Activated CD8-positive, alpha-beta T cell treated with anti-CD3 and anti-CD28 coated beads, Interleukin-2, amount 10 ng/mL, durations not matched to agents 7 days and 5 days (primary cell): ENCODE results near the gene KLHDC9. TPM values are rescaled to one million over a fixed set of nuclear protein-coding genes. Genes with fewer than 3 reads are reported as not detected.

ENCODE experiments used
- ATAC-seq: fragments of 150-1000 bp; cut with Tn5 transposase; one replicate; pipeline ENCODE4 v1.10.0; 2021; ENCODE audit warnings: moderate library complexity
- CTCF ChIA-PET: fragments of 350-600 bp; sonication (Branson Sonifier 250); formaldehyde crosslinking; loops from one replicate; lab custom pipeline; 2021; ENCODE audit warnings: antibody characterized with exemption; lab: Charles Lee
- POLR2A ChIA-PET: fragments of 350-600 bp; sonication (Branson Sonifier 250); formaldehyde crosslinking; loops from one replicate; lab custom pipeline; 2021; ENCODE audit warnings: antibody characterized with exemption; lab: Charles Lee
- DNase-seq: peaks from one replicate; pipeline ENCODE4 v3.0.0-alpha.2; 2020
- H3K27ac Mint-ChIP-seq: one replicate; pipeline ENCODE4 v1.8.0; 2021; ENCODE audit warnings: mild to moderate bottlenecking, mixed read lengths
- H3K27me3 Mint-ChIP-seq: one replicate; pipeline ENCODE4 v1.8.0; 2021; ENCODE audit warnings: low read depth, mixed read lengths
- H3K36me3 Mint-ChIP-seq: one replicate; pipeline ENCODE4 v1.8.0; 2021; ENCODE audit warnings: low read depth, mixed read lengths
- H3K4me1 Mint-ChIP-seq: one replicate; pipeline ENCODE4 v1.8.0; 2021; ENCODE audit warnings: low read depth, mixed read lengths
- H3K4me3 Mint-ChIP-seq: one replicate; pipeline ENCODE4 v1.8.0; 2021; ENCODE audit warnings: mild to moderate bottlenecking, mixed read lengths
- H3K9me3 Mint-ChIP-seq: one replicate; pipeline ENCODE4 v1.8.0; 2022; ENCODE audit warnings: mixed read lengths; ENCODE audit not compliant: insufficient read depth
- total RNA-seq, 2 experiments: library from RNA; stranded (reverse); gene quantifications; one replicate each; pipeline ENCODE4 v1.2.3, GENCODE V29; 2021

KLHDC9 gene
- total RNA-seq, 2 experiments from 2014 or later: 0.61 to 0.91 TPM

GRCh38 chr1:161117759-161118581 is 19.8 kb downstream of the KLHDC9 start, which contains the start of the genes NIT1 and PFDN2:
Gene NIT1 (plus strand): TSS chr1:161118105. CDS start chr1:161118177, 72 bp downstream.
Gene PFDN2 (minus strand): TSS chr1:161118037. CDS start chr1:161118026, 11 bp downstream.
- CTCF ChIA-PET: interaction anchor here (0.7 to 2.4 kb wide), 16 partner anchors 9 to 282 kb away, joined by 3 to 11 read pairs (median 4); partner anchors contain the start of genes DEDD, PPOX and USF1
- no peaks in the 10 kb centered on the region for H3K9me3 Mint-ChIP-seq
- POLR2A ChIA-PET: interaction anchor here (0.6 to 3.3 kb wide), 16 partner anchors 9 to 72 kb away, joined by 3 to 28 read pairs (median 4); partner anchors contain the start of genes ARHGAP30, DEDD, KLHDC9 and UFC1
- peaks cover 51% of the 10 kb centered on the region for H3K36me3 Mint-ChIP-seq
- no peaks in the 10 kb centered on the region for H3K27me3 Mint-ChIP-seq
- peak within 1 kb of the TSS; percentile 95 for H3K27ac Mint-ChIP-seq
- H3K4me3 Mint-ChIP-seq: peak within 1 kb of the TSS; percentile 92
- peaks cover 56% of the 10 kb centered on the region for H3K4me1 Mint-ChIP-seq
- peak; percentile 90 for DNase-seq
- ATAC-seq: peak; percentile 88

DNA sequence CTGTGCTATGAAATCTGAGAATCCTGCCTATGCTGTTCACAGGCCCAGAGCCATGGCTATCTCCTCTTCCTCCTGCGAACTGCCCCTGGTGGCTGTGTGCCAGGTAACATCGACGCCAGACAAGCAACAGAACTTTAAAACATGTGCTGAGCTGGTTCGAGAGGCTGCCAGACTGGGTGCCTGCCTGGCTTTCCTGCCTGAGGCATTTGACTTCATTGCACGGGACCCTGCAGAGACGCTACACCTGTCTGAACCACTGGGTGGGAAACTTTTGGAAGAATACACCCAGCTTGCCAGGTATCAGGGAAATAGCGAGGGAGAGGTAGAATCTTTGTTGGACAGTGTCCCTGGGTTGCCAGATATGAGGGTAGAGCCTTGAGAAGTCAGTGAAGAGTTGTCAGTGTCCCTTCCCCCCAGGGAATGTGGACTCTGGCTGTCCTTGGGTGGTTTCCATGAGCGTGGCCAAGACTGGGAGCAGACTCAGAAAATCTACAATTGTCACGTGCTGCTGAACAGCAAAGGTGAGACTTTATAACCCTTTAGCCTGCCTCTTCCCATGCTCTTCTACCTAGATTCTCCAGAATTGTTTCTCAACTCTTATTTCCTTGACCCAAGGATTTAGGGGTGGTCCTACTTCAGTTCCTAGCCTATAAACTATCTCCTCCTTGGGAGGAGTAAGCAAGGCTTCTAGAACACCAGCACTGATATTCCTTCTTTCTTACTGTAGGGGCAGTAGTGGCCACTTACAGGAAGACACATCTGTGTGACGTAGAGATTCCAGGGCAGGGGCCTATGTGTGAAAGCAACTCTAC is 21.1 kb downstream of the KLHDC9 start:
- peaks cover 43% of the 10 kb centered on the region for H3K4me1 Mint-ChIP-seq
- H3K4me3 Mint-ChIP-seq: peak overlapping the region; percentile 92
- H3K9me3 Mint-ChIP-seq: no peaks in the 10 kb centered on the region
- peak; percentile 68 for DNase-seq
- CTCF ChIA-PET: interaction anchor here (0.9 to 2.3 kb wide), 7 partner anchors 8 to 26 kb away, joined by 3 to 6 read pairs (median 4); partner anchors contain the start of gene DEDD
- no peaks in the 10 kb centered on the region for H3K27me3 Mint-ChIP-seq
- peaks cover 55% of the 10 kb centered on the region for H3K36me3 Mint-ChIP-seq
- ATAC-seq: peak; percentile 37
- POLR2A ChIA-PET: interaction anchor here (0.9 to 3.3 kb wide), 3 partner anchors 14 to 62 kb away, joined by 4 to 28 read pairs (median 4); partner anchors contain the start of genes DEDD and UFC1
- H3K27ac Mint-ChIP-seq: peak overlapping the region; percentile 95

DNA sequence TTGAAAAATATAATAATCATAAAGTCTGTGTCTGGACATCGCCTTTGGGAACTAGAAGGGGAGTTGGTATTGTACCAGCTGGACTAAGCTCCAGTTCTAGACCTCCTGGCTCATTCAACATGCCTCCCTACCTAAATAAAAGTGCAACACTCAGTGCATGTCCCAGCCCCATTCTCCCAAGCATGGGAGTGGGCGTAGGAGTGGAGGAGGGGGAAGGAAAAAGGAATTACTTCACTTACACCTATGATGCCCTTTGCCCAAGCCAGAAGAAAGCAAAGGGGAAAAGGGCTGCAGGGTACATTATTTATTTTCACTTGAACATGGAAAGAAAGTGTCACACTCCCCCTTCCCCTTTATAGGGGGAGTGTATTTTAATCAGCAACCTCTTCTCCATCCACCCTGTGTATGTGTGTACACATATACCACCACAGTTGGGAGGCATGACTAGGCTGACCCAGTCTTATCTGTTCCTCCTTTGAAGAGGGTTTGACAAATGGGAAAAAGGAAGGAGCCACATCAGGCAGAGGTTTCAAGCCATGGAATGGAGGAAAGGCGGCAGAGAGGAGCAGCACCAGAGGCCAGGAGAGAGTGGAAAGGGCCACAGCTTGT is 23.0 kb downstream of the KLHDC9 start:
- H3K36me3 Mint-ChIP-seq: peaks cover 58% of the 10 kb centered on the region

GRCh38 chr1:161121834-161122233 is 23.7 kb downstream of the KLHDC9 start:
- no peak for ATAC-seq
- Mint-ChIP-seq H3K9me3 (no peaks in the 10 kb centered on the region), H3K36me3 (peaks cover 60% of the 10 kb centered on the region), H3K4me1 (peaks cover 25% of the 10 kb centered on the region), H3K27ac (no peak overlapping the region), H3K27me3 (no peaks in the 10 kb centered on the region), H3K4me3 (no peak overlapping the region)
- ChIA-PET POLR2A (interaction anchor here (0.6 to 0.7 kb wide), 2 partner anchors 16 to 36 kb away, joined by 3 read pairs; no protein-coding TSS in a partner anchor), CTCF (interaction anchor here (0.6 to 1.9 kb wide), 4 partner anchors 10 to 36 kb away, joined by 3 to 7 read pairs (median 4); partner anchors contain the start of gene DEDD)
- DNase-seq: no peak

More for the DNA sequence above, 23.0 kb downstream of the KLHDC9 start:
- Mint-ChIP-seq H3K27me3 (no peaks in the 10 kb centered on the region), H3K27ac (no peak overlapping the region), H3K4me3 (no peak overlapping the region), H3K4me1 (peaks cover 29% of the 10 kb centered on the region), H3K9me3 (no peaks in the 10 kb centered on the region)
- no peak for ATAC-seq
- CTCF ChIA-PET: interaction anchor here (1.4 to 1.9 kb wide), 2 partner anchors 12 to 17 kb away, joined by 3 to 7 read pairs; partner anchors contain the start of gene DEDD
- POLR2A ChIA-PET: no interaction called here
- no peak for DNase-seq

DNA sequence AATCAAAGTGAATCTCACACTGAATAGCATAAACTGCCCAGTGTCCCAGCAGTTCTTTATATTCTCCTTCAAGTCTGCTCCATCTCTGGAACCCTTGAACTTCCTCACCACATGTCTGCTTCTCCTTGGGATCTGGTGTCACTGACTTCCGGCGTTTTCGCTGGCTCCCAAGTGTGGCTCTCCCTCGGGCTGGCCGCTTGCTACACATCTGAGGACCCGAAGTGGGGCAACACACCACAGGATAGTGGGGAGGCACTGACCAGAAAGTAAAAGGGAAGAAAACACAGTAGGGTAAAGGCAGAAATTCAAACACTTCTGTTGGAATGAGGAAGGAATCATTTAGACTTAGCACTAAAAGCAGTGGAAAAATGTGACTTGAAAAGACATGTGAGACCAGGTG is 24.8 kb downstream of the KLHDC9 start:
- H3K36me3 Mint-ChIP-seq: peaks cover 68% of the 10 kb centered on the region
- ChIA-PET POLR2A (no interaction called here), CTCF (no interaction called here)
- H3K27ac Mint-ChIP-seq: no peak overlapping the region
- peaks cover 32% of the 10 kb centered on the region for H3K4me1 Mint-ChIP-seq
- no peaks in the 10 kb centered on the region for H3K27me3 Mint-ChIP-seq
- DNase-seq: no peak
- no peak for ATAC-seq
- H3K4me3 Mint-ChIP-seq: no peak overlapping the region
- H3K9me3 Mint-ChIP-seq: no peaks in the 10 kb centered on the region

DNA sequence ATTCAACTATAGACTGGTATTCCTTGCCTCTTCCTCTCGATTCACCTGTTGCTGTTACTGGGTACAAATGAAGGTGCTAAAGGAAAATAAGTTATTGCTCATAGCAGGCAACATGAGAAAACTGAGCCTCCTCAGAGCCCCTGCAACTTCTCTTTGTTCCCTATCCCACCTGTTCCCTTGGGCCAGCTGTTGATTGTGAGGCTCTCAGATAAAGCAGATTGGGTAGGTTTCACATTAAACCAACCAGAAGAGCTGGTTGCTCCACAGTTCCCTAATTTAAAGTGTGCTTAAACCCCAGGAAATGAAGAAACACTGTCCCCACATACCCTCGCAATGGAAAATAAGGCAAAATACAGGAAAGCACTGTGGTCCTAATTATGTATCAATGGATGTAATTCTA is 29.5 kb downstream of the KLHDC9 start:
- Mint-ChIP-seq H3K4me1 (peaks cover 52% of the 10 kb centered on the region), H3K9me3 (no peaks in the 10 kb centered on the region), H3K27me3 (no peaks in the 10 kb centered on the region), H3K27ac (no peak overlapping the region), H3K36me3 (peaks cover 63% of the 10 kb centered on the region), H3K4me3 (no peak overlapping the region)
- no peak for DNase-seq
- no peak for ATAC-seq
- ChIA-PET POLR2A (interaction anchor here (0.6 to 2.6 kb wide), 5 partner anchors 10 to 106 kb away, joined by 3 to 9 read pairs (median 4); partner anchors contain the start of gene TSTD1), CTCF (interaction anchor here (0.9 to 2.1 kb wide), 9 partner anchors 9 to 179 kb away, joined by 3 to 9 read pairs (median 3); partner anchors contain the start of genes KLHDC9, NIT1, PFDN2 and PPOX)

DNA sequence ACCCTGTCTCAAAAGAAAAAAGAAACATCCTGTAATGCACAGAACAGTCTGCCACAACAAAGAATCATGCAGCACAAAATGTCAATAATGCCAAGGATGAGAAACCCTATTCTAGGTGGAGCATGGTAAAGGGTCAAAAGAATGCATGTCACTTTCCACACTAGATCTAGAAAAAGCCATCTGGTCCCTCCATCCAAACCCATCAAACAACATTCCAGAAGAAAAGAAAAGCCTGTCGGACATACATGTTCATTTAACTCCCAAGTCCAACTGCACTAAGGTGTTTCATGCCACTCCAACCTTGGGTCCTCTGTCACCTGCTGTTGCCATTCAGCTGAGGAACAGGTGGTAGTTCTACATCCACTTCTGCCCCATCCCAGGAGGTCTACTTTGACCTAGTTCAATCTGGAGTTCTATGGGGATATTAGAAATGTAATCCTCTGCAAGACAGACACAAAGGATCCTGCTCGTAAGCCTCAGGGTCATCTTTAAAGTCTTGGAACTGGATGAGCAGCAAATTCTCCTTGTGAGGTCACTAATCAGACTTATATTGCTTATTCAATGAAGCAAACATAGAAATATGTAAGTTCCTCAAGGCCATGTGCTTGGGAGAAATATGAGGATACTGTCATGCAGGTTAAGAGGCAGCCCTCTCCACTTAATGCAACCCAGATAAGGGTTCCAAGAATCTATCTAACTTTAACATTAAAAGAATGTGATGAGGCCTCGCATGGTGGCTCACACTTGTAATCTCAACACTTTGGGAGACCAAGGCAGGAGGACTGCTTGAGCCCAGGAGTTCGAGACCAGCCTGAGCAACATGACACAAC is 30.6 kb downstream of the KLHDC9 start:
- Mint-ChIP-seq H3K27ac (no peak overlapping the region), H3K27me3 (no peaks in the 10 kb centered on the region), H3K4me1 (peaks cover 52% of the 10 kb centered on the region), H3K36me3 (peaks cover 53% of the 10 kb centered on the region), H3K9me3 (no peaks in the 10 kb centered on the region), H3K4me3 (no peak overlapping the region)
- ChIA-PET CTCF (interaction anchor here (0.7 to 1.4 kb wide), 4 partner anchors 10 to 177 kb away, joined by 3 to 4 read pairs (median 4); partner anchors contain the start of genes KLHDC9 and PPOX), POLR2A (interaction anchor here (2.6 kb wide), 1 partner anchor 9 kb away, joined by 9 read pairs; no protein-coding TSS in a partner anchor)
- DNase-seq (no peak), ATAC-seq (no peak)

DNA sequence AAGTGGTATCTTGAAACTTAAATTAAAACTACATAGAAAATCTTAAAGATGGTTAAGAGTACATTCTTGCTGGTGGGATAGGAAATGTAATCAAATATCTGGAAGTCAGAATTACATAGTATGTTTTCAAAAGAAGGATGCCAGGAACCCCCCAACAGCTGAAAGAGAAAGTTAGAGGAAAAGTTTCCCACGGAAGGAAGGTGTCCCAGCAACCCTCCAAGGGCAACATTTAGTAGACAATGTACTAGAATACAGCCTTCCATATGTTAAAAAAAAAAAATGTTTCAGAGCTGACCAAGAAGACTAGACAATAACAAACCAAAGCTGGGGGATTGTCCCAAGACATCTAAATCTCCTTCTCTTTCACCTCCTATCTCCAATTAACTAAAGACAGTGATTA is 32.1 kb downstream of the KLHDC9 start:
- POLR2A ChIA-PET: interaction anchor here (1.2 kb wide), 1 partner anchor 62 kb away, joined by 3 read pairs; no protein-coding TSS in a partner anchor

DNA sequence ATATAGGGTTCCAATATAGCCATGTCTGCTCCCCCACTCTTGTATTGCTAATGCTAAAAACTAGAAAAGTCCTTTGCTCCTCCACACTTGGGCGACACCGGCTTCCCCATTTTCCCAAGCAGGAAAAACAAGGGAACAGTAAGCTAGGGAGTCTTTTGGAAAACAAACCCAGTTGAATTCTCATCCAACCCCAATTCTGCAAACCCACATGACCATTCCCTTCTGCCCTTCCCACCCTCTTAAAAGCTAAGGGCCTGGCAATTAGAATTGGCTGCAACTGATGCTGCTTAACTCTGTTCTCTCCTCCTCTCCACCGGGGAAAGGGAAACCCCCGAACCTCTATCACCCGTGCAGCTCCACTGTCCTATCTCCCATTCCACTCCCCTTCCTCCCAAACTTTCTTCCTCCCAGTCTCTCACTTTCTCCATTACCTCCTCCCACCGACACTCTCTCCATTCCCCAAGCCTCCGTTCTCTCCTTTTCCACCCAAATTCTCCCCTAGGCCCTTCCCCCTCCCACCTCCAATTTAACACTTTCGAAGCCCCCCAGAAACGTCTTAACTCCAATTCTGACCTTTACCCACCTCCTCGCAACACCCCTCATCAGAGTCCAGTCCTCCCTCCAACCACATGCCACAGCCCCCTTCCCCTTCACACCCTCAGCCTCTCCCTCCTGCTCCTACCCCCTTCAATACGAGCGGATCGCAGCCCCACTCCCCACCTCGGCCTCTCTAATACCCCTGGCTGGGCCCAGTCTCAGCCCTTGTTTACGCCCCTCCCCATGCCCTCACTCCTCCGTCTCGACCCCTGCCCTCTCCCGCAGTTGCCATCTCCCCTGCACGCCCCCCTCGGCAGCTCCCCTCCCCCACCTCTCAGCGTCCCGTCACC is 33.6 kb downstream of the KLHDC9 start:
- Mint-ChIP-seq H3K9me3 (no peaks in the 10 kb centered on the region), H3K4me1 (peaks cover 53% of the 10 kb centered on the region), H3K36me3 (peaks cover 41% of the 10 kb centered on the region), H3K27ac (no peak overlapping the region), H3K27me3 (no peaks in the 10 kb centered on the region), H3K4me3 (no peak overlapping the region)
- ATAC-seq (no peak), DNase-seq (peak; percentile 41)
- ChIA-PET CTCF (interaction anchor here (0.7 to 1.7 kb wide), 12 partner anchors 9 to 250 kb away, joined by 3 to 16 read pairs (median 4); partner anchors contain the start of genes KLHDC9, NIT1, PFDN2 and UFC1), POLR2A (interaction anchor here (1.0 to 4.3 kb wide), 12 partner anchors 9 to 86 kb away, joined by 3 to 28 read pairs (median 6); partner anchors contain the start of genes ARHGAP30, KLHDC9, NIT1 and PFDN2)

More for the DNA sequence above, 32.1 kb downstream of the KLHDC9 start:
- Mint-ChIP-seq H3K36me3 (peaks cover 47% of the 10 kb centered on the region), H3K27me3 (no peaks in the 10 kb centered on the region), H3K4me1 (peaks cover 55% of the 10 kb centered on the region), H3K4me3 (no peak overlapping the region), H3K9me3 (no peaks in the 10 kb centered on the region), H3K27ac (no peak overlapping the region)
- no peak for ATAC-seq
- no peak for DNase-seq
- CTCF ChIA-PET: interaction anchor here (1.0 to 1.3 kb wide), 2 partner anchors 10 to 59 kb away, joined by 3 to 4 read pairs; no protein-coding TSS in a partner anchor
